HepG2 (cell line): ENCODE measurements around the gene ARHGAP9. TPM values are rescaled to one million over a fixed set of nuclear protein-coding genes. Genes with fewer than 3 reads are reported as not detected.

Experiments
- AKNA ChIP-seq: sonication (generic); formaldehyde crosslinking; IDR thresholded peaks from 2 replicates; pipeline ENCODE4 v1.4.0; 2020; ENCODE audit warnings: missing genetic modification reagents, borderline replicate concordance
- BCLAF1 ChIP-seq: fragments of 450-650 bp; IDR thresholded peaks from 2 replicates; pipeline ENCODE4 v1.6.1; 2017; ENCODE audit warnings: mild to moderate bottlenecking
- CEBPG ChIP-seq: IDR thresholded peaks from 2 replicates; pipeline ENCODE4 v1.6.1; 2016
- DNMT1 ChIP-seq: sonication (generic); formaldehyde crosslinking; IDR thresholded peaks from 2 replicates; pipeline ENCODE4 v1.5.1; 2020; ENCODE audit warnings: mild to moderate bottlenecking, missing genetic modification reagents
- HNF4G ChIP-seq, 2 experiments: sonication (generic) in 1 of 2; formaldehyde crosslinking in 1 of 2; IDR thresholded peaks; 2 replicates each; pipeline versions ENCODE4 v1.4.0 to v1.6.1; 2011 to 2020; ENCODE audit warnings: borderline replicate concordance in 2 of 2, low read depth in 2 of 2, mild to moderate bottlenecking in 2 of 2, low read length in 1 of 2, missing genetic modification reagents in 1 of 2, moderate library complexity in 1 of 2
- HOXA9 ChIP-seq: sonication (generic); formaldehyde crosslinking; IDR thresholded peaks from 2 replicates; pipeline ENCODE4 v1.8.1; 2022; ENCODE audit warnings: missing genetic modification reagents, mild to moderate bottlenecking, moderate library complexity, borderline replicate concordance
- IRF2 ChIP-seq: IDR thresholded peaks from 2 replicates; pipeline ENCODE4 v1.6.1; 2018; ENCODE audit warnings: missing genetic modification reagents, missing compliant biosample characterization
- KDM2A ChIP-seq: sonication (generic); formaldehyde crosslinking; IDR thresholded peaks from 2 replicates; pipeline ENCODE4 v1.4.0; 2020; ENCODE audit warnings: low read depth, missing genetic modification reagents, borderline replicate concordance
- LCORL ChIP-seq, 2 experiments: fragments of 450-650 bp in 1 of 2; sonication (generic) in 1 of 2; formaldehyde crosslinking in 1 of 2; IDR thresholded peaks; 2 replicates each; pipeline versions ENCODE4 v1.5.0 to v1.6.1; 2017 to 2020; ENCODE audit warnings: antibody characterized with exemption in 1 of 2, missing genetic modification reagents in 1 of 2
- STAG1 ChIP-seq: sonication (generic); formaldehyde crosslinking; IDR thresholded peaks from 2 replicates; pipeline ENCODE4 v1.4.0; 2020; ENCODE audit warnings: missing genetic modification reagents
- ZFP36 ChIP-seq: fragments of 150-350 bp; IDR thresholded peaks from 2 replicates; pipeline ENCODE4 v1.6.1; 2018; ENCODE audit warnings: borderline replicate concordance, low read length, low read depth; ENCODE audit not compliant: partially characterized antibody
- ZHX1 ChIP-seq: sonication (generic); formaldehyde crosslinking; IDR thresholded peaks from 2 replicates; pipeline ENCODE4 v1.8.1; 2022; ENCODE audit warnings: low read depth, mild to moderate bottlenecking, missing genetic modification reagents
- ZNF17 ChIP-seq: sonication (generic); formaldehyde crosslinking; IDR thresholded peaks from 2 replicates; pipeline ENCODE4 v1.5.0; 2020; ENCODE audit warnings: mild to moderate bottlenecking, missing genetic modification reagents
- ZNF691 ChIP-seq: sonication (generic); formaldehyde crosslinking; IDR thresholded peaks from 2 replicates; pipeline ENCODE4 v1.4.0; 2020; ENCODE audit warnings: missing genetic modification reagents, low read depth, mild to moderate bottlenecking, borderline replicate concordance
- ZNF703 ChIP-seq: sonication (generic); formaldehyde crosslinking; IDR thresholded peaks from 2 replicates; pipeline ENCODE4 v1.5.1; 2020; ENCODE audit warnings: missing genetic modification reagents, mild to moderate bottlenecking, moderate library complexity, borderline replicate concordance
- polyA plus RNA-seq, 8 experiments: library from polyadenylated mRNA; depleted of rRNA in 3 of 8; stranded (reverse) in 7 of 8; unstranded in 1 of 8; fragments of >200 nt; fragmentation: Illumina TruSeq in 4 of 8; extraction: Trizol in 4 of 8; gene quantifications; 2 replicates each; pipeline versions ENCODE4 v1.2.1 to v1.2.3, GENCODE V29; 2011 to 2016; ENCODE audit warnings: low read depth in 4 of 8, missing spikeins in 1 of 8, mixed read lengths in 1 of 8; ENCODE audit not compliant: insufficient read depth in 1 of 8
- total RNA-seq, 5 experiments: library from RNA; depleted of rRNA; stranded (reverse); fragments of >200 nt; fragmentation: Illumina TruSeq; extraction: Trizol; gene quantifications; 2 replicates each; pipeline ENCODE4 v1.2.3, GENCODE V29; 2016; ENCODE audit warnings: low read depth in 1 of 5

ARHGAP9 gene
- total and polyA plus RNA-seq, 2 of the 13 experiments (the other 11 are each of a cell fraction or from before 2014, with no cell fraction given): 0.18 to 1.2 TPM

GRCh38 chr12:57454566-57455373 lies 24.9 kb downstream of the ARHGAP9 start, which contains the start of gene INHBE (continued):
- no peak for TF ChIP-seq AKNA (CRISPR knock-in tag)
- TF ChIP-seq KDM2A: peak; percentile 66; the same call in 1 of the 2 replicates
- no peak for TF ChIP-seq BCLAF1
- peak; percentile 38; the same call in 1 of the 2 replicates for TF ChIP-seq ZHX1 (CRISPR knock-in tag)
- peak; percentile 76; the same call in 1 of the 2 replicates for TF ChIP-seq ZNF691 (CRISPR knock-in tag)
- TF ChIP-seq ZNF17: no peak
- peak; percentile 66; the same call in 1 of the 2 replicates for TF ChIP-seq HOXA9
- no peak for TF ChIP-seq ZFP36
- TF ChIP-seq CEBPG: peak; percentile 98
- TF ChIP-seq STAG1 (CRISPR knock-in tag): no peak; the same call in 1 of the 2 replicates
- TF ChIP-seq IRF2 (CRISPR knock-in tag): peak; percentile 55; the same call in 1 of the 2 replicates
- TF ChIP-seq DNMT1 (CRISPR knock-in tag): no peak
- no peak for TF ChIP-seq LCORL (IDR thresholded peaks at IDR 0.05)
- peak; percentile 96 for TF ChIP-seq LCORL (CRISPR knock-in tag; IDR thresholded peaks at IDR 0.05)
- peak; percentile 68; the same call in 1 of the 2 replicates for TF ChIP-seq ZNF703 (CRISPR knock-in tag)
- TF ChIP-seq HNF4G (IDR thresholded peaks at IDR 0.05; ENCODE audit: borderline replicate concordance, low read depth, low read length): peak; percentile 98
- TF ChIP-seq HNF4G (CRISPR knock-in tag; IDR thresholded peaks at IDR 0.05; ENCODE audit: borderline replicate concordance, low read depth): peak; percentile 98
